GM10266 (cell line): ENCODE measurements around the gene CENPM.
A peak's percentile ranks its signal among the peaks of the same experiment; 100 is the strongest.

ENCODE experiments used
- DNase-seq: peaks from one replicate; pipeline ENCODE4 v3.0.0; 2012; ENCODE audit errors: extremely low spot score
- TF ChIP-seq, protein P1 (sequence below): IDR thresholded peaks from 2 replicates; pipeline ENCODE4 v1.5.1; 2012; ENCODE audit warnings: mild to moderate bottlenecking, low read depth; ENCODE audit not compliant: control insufficient read depth, insufficient read depth; ENCODE audit errors: missing control alignments

The CENPM gene

DNA sequence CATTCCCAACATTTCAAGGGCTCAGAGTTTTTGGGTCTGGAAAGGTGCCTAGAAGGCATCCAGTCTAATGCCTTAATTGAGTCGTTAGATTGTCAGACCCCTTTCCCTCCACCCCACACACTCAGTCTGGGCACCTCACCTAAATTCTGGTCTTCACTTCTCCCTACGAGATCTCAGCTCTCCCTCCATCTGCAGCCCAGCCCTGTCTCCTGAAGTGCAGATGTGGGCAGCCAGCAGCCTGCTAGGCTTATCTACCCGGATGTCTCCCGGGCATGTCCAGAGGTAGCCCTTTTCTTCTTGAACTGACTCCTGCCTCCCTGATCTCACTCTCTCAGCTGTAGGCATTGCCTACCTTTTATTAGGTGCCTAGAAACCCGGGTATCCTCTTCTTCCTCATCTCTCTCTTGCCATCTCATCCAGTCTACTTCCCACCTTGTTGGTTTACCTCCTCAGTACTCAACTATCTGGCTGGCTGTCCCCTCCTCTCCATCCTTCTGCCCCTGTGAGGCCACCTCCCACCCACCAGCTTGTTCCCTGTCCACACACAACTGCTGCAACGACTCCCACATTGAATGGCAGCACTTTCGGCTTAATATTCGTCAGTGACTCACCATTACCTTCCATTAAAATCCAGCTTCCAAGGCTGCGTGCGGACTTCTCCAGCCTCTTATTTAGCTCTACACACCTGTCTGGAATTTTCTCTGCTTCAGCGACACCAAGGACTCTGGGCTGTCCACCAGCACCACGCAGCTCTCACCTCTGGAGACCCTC is 28.5 kb upstream of the CENPM start:
- no peak for DNase-seq
- TF ChIP-seq, protein P1, sequence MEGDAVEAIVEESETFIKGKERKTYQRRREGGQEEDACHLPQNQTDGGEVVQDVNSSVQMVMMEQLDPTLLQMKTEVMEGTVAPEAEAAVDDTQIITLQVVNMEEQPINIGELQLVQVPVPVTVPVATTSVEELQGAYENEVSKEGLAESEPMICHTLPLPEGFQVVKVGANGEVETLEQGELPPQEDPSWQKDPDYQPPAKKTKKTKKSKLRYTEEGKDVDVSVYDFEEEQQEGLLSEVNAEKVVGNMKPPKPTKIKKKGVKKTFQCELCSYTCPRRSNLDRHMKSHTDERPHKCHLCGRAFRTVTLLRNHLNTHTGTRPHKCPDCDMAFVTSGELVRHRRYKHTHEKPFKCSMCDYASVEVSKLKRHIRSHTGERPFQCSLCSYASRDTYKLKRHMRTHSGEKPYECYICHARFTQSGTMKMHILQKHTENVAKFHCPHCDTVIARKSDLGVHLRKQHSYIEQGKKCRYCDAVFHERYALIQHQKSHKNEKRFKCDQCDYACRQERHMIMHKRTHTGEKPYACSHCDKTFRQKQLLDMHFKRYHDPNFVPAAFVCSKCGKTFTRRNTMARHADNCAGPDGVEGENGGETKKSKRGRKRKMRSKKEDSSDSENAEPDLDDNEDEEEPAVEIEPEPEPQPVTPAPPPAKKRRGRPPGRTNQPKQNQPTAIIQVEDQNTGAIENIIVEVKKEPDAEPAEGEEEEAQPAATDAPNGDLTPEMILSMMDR, result no peak

DNA sequence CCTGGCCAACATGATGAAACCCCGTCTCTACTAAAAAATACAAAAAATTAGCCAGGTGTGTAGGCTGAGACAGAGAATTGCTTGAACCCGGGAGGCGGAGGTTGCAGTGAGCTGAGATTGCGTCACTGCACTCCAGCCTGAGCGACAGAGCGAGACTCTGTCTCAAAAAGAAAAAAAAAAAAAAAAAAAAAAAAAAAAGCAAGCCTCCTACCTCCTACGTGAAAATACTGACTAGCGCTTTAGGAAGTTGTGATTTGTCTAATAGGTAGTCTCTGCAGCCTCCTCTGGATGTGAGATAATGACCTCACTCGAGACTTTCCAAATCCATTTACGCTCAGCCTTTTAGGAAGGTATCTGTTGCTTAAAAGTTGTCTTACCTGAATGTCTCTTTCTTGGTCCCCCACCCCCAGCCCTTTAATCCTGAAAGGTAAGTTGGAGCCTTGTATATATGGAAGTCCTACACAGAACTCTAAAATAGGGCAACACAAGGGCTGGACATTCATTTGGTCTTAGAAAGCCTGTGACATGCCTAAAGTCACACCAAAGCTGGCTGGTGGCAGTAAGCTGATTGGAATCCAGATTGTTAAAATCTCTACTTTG is 27.8 kb upstream of the CENPM start:
- TF ChIP-seq, protein P1, result no peak

DNA sequence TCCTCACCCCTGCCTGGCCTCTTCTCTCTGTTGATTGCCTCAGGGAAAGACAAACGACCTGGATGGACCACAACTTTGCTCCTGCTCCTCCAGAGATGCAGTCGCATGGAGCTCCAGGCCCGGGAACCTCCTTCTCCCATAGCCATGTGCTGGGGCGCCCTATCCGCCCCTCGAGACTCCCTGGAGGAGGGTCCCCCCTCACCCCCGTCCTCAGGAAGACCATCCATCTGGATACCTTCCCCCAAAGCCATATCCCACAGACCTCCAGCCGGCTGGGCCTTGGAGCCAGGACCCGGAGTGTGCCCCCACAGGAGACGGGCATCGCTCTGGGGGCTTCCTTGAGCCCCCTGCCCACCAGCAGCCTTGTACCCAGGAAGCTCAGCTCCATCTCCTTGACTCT is 24.5 kb upstream of the CENPM start:
- DNase-seq, result no peak
- TF ChIP-seq, protein P1, result no peak

More for the DNA sequence above, 27.8 kb upstream of the CENPM start:
- peak; percentile 55 for DNase-seq

DNA sequence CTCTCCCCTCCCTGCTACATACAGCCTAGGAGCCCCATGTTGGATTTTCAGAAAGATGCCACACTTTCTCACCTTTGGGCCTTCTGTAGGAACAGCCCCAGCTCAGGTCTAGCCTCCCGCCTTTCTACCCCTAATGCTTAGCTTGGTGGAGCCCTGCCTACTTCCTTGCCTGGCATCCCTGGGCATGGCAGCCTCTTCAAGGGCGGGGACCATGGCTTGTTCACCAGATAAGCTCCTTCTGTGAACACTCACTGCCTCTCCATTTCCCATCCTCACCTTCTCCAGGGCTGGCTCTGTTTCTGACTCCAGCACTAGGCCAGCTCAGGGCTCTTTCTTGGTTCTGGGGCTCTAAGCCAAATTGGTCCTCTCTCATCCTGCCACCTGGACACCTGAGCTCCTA is 23.6 kb upstream of the CENPM start:
- DNase-seq, result no peak
- TF ChIP-seq, protein P1, result no peak

DNA sequence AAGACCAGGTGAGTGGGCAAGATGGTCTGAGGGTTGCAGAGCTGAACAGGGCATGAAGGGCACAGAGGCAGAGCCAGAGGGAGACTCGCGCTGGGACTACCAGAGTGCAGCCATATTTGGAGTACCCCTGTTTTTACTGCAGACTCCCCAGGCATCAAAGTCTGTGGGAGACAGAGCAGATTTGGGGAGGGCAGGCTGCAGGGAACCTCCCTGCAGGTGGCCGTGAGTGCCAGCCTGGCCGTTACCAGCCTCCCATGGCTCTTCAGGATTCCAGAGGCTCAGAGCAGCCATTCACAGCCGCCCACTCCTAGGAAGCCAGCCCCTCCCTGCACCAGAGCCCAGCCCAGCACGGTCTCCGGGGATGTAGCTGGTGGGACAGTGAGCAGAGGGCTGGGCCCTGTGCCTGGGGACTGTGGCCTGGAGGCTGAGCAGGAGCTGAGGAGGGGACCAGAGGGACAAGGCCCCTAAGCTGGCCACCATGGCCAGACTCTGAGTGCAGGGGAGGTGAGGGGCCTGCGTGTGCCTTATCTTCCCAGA is 22.2 kb upstream of the CENPM start, which contains the start of gene SEPTIN3:
SEPTIN3 (plus strand) TSS at position 334 of the 537 bp plus-strand sequence. CDS start 2,050 bp downstream, outside the sequence.
- TF ChIP-seq, protein P1, result no peak
- no peak for DNase-seq

DNA sequence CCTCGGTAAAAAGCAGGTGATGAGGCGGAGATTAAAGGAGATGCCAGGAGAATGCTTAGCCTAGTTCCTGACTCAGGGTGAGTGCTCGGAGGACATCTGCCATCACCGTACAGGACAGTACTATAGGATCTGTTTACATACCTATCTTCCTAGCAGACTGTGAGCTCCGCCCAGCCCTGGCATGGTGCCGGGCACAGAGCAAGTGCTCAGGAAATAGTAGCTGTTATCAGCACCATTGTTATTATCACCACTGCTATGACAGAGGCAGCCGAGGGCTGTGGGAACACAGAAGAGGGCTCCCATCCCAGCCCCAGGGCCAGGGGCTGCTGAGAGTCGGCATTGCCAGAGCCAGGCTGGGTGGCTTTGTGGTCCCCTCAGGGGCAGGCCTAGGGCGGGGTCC is 21.6 kb upstream of the CENPM start:
- TF ChIP-seq, protein P1, result no peak
- DNase-seq, result no peak
